GM18505 (cell line): ENCODE data around the gene RNF187.

ENCODE experiments used
- ATAC-seq: cut with Tn5 transposase; IDR thresholded peaks from one replicate; pipeline ENCODE4 v1.9.1; 2021; ENCODE audit not compliant: unreplicated experiment
- POLR2A ChIP-seq: IDR thresholded peaks from 4 replicates; pipeline ENCODE4 v1.6.1; 2011; ENCODE audit warnings: borderline replicate concordance; ENCODE audit not compliant: insufficient read depth, insufficient read length; ENCODE audit errors: extremely low read depth

RNF187 gene

GRCh38 chr1:228469413-228470162 lies 17.6 kb upstream of the RNF187 start:
- TF ChIP-seq POLR2A = no peak
- no peak for ATAC-seq

GRCh38 chr1:228471154-228471761 lies 15.9 kb upstream of the RNF187 start:
- no peak for ATAC-seq
- no peak for TF ChIP-seq POLR2A

- ATAC-seq = no peak
- no peak for TF ChIP-seq POLR2A
Measured at GRCh38 chr1:228471762-228472398, 15.3 kb upstream of the RNF187 start.

DNA sequence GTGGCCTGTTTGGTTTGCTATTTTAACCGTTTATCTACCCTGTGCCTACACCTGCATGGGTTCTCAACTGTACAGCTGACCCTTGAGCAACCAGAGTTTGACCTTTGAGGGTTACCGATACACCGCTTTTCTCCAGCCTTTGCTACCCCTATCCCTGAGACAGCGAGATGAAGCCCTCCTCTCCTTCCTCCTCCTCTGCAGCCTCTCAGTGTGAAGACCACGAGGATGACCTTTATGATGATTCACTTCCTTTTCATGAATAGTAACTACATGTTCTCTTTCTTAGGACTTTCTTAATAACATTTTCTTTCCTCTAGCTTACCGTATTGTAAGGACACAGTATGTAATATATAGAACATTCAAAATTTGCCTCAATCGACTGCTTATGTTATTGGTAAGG lies 14.5 kb upstream of the RNF187 start:
- ATAC-seq = no peak
- TF ChIP-seq POLR2A = no peak

DNA sequence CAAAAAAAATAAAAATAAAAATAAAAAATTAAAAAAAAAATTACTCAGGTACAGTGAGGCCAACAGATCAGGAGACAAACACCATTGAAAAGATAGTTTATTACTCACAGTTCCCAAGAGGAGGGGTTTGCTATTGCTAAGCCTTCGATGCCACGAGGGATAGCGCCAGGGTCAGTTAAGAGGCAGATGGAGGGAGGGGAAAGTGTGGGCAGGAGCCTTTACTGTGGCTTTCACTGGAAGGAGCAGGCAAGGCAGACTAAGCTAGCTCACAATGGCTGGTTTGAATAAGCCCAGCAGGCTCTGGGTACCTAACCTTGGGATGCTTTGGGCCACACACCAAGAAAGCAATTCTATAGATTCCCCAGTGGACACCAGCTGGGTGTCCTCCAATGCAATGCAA lies 12.7 kb upstream of the RNF187 start:
- no peak for TF ChIP-seq POLR2A
- ATAC-seq = no peak

DNA sequence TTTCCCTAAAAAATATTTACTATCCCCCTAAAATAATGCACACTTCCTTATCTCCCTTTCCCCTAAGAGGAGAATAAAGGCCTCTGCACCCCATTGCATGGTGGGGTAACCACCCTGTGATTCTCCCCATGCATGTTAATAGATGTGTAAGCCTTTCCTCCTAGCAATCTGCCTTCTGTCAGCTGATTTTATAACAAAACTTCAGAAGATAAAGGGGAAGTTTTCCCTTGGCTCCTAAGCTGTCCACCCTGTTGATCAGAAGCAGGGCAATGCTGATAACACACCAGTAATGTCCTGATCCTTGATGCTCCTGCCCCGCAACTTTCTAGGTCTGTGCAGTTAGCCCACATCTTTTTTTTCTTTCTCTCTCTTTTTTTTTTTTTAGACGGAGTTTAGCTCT lies 11.4 kb upstream of the RNF187 start:
- no peak for ATAC-seq
- TF ChIP-seq POLR2A = no peak

DNA sequence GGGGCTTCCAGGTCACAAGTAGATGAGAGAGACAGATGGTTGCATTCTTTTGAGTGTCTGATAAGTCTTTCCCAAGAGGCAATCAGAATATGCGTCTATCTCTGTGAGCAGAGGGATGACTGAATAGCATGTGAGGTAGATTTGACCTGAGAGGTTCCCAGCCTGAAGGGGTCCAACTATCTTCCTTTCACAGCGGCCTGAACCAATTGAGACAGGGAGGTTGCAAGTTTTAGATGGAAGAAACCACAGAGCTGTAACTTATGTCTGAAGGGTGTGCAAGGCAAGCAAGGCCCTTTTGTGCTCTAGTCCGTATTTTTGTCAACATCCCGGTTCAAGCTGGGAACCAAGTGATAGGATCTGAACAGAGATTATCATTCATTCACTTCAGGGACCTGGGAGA lies 9.9 kb upstream of the RNF187 start:
- no peak for ATAC-seq
- no peak for TF ChIP-seq POLR2A

GRCh38 chr1:228478326-228478725 lies 8.9 kb upstream of the RNF187 start:
- TF ChIP-seq POLR2A = no peak
- ATAC-seq = no peak

- ATAC-seq = no peak
- TF ChIP-seq POLR2A = peak; percentile 17
Measured at GRCh38 chr1:228478912-228479711, 8.1 kb upstream of the RNF187 start.

DNA sequence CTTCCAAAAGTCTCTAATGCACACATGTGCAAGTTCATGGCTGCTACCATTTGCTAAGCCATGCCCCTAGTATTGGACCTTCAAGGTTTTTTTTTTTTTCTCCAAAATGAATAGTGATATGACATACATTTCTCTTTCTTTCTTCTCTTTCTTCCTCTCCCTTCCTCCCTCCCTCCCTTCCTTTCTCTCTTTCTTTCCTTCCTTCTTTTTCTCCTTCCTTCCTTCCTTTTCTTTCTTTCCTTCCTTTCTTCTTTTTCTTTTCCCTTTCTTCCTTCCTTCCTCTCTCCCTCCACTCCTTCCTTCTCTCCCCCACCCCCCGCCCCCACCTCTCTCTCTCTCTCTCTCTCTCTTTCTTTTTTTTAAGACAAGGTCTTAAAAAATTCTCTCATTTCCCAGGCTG lies 3.4 kb upstream of the RNF187 start:
- TF ChIP-seq POLR2A = no peak

GRCh38 chr1:228486596-228487335 lies 416 bp upstream of the RNF187 start:
- TF ChIP-seq POLR2A = no peak
- ATAC-seq = peak; percentile 56

More for the DNA sequence above, 3.4 kb upstream of the RNF187 start:
- ATAC-seq = no peak

DNA sequence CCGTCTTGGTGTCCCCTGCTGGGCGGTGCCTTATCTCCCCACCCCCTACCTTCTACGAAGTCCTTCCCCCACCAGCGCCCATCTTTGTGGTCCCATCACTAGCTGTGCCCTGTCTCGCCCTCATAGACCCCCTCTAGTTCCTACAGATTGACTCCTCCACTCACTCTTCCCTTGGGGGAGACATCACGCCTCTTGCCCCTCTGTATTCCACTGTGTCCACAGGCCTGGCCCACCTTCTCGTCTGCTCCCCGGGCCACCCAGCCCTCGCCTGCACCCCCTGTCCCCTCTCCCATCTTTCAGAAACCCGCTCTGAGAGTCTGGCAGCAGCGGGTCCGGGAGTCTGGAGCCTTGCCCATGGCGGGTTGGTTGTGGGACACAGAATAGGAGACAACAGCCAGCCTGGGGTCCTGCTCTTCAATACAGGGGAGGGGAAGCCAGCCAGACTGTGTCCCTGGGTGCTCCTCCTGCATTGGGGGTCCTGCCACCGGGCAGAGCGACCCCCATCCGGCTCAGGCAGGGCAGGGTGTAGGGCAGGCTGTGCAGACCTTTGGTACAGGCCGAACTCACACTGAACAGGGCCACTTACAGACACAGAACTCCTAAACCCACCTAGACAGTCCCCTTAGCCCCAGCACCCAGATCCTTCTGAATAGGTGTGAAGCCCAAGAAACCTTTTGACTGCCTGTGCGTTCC lies 1.1 kb downstream of the RNF187 start:
- no peak for ATAC-seq
- no peak for TF ChIP-seq POLR2A

DNA sequence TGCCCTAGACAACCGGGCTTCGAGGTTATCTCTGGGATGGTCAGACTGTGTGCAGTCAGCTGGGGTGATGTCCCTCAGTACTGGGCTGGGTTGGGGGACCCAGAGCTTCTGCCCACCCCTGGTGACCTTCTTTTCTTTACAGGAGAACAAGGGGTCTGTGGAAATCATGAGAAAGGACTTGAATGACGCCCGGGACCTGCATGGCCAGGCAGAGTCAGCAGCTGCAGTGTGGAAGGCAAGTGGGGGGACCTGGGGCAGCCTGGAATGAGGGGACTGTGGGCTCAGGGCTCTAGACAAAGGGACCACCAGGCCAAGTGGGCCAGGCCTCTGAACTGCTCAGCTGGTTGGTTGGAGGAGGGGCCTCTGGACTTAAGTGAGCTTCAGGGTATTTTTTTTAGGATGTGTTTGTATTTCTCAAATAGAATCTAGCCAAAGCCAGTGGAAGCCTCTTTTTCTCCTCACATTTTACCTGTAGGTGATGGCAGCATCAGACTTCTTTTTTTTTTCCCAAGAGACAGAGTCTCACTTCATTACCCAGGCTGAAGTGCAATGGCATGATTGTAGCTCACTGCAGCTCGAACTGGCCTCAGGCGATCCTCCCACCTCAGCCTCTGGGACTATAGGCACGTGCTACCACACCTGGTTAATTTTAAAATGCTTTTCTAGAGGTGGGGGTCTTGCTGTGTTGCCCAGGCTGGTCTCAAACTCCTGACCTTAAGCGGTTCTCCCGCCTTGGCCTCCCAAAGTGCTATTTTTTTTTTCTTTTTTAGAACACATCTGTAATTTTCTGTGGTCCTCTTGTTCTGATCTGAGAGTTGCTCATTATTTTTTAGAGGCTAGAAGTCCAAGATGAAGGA lies 1.9 kb downstream of the RNF187 start:
- no peak for TF ChIP-seq POLR2A
- no peak for ATAC-seq
